HepG2 (cell line): ENCODE data around the gene SRSF1. TPM values are rescaled to one million over a fixed set of nuclear protein-coding genes. Genes with fewer than 3 reads are reported as not detected.

Source experiments
- ERF ChIP-seq: IDR thresholded peaks from 2 replicates; pipeline ENCODE4 v1.6.1; 2018; ENCODE audit warnings: missing biosample characterization, missing genetic modification reagents
- FOXA1 ChIP-seq, 2 experiments: fragments of 450-650 bp in 1 of 2; sonication (generic) in 1 of 2; formaldehyde crosslinking in 1 of 2; IDR thresholded peaks; 2 replicates each; pipeline versions ENCODE4 v1.4.0 to v1.6.1; 2016 to 2020; ENCODE audit warnings: missing genetic modification reagents in 1 of 2
- GLMP ChIP-seq: sonication (generic); formaldehyde crosslinking; IDR thresholded peaks from 2 replicates; pipeline ENCODE4 v1.9.0; 2021; ENCODE audit warnings: missing genetic modification reagents, mild to moderate bottlenecking, borderline replicate concordance
- HNRNPUL1 ChIP-seq: fragments of 200-400 bp; formaldehyde crosslinking; IDR thresholded peaks from 2 replicates; pipeline ENCODE4 v1.6.1; 2017; ENCODE audit warnings: low read depth, mild to moderate bottlenecking, low read length, moderate library complexity
- KAT7 ChIP-seq: IDR thresholded peaks from 2 replicates; pipeline ENCODE4 v1.6.1; 2018; ENCODE audit warnings: borderline replicate concordance, missing compliant biosample characterization
- PRMT3 ChIP-seq: sonication (generic); formaldehyde crosslinking; IDR thresholded peaks from 2 replicates; pipeline ENCODE4 v1.8.1; 2022; ENCODE audit warnings: low read depth, mild to moderate bottlenecking, moderate library complexity, missing genetic modification reagents, borderline replicate concordance
- ZFP41 ChIP-seq: sonication (generic); formaldehyde crosslinking; IDR thresholded peaks from 2 replicates; pipeline ENCODE4 v1.4.0; 2020; ENCODE audit warnings: mild to moderate bottlenecking, missing genetic modification reagents, borderline replicate concordance
- ZNF230 ChIP-seq: sonication (generic); formaldehyde crosslinking; IDR thresholded peaks from 2 replicates; pipeline ENCODE4 v1.4.0; 2020; ENCODE audit warnings: mild to moderate bottlenecking, missing genetic modification reagents
- ZNF232 ChIP-seq: sonication (generic); formaldehyde crosslinking; IDR thresholded peaks from 2 replicates; pipeline ENCODE4 v1.4.0; 2020; ENCODE audit warnings: missing genetic modification reagents, borderline replicate concordance
- ZNF3 ChIP-seq: IDR thresholded peaks from 2 replicates; pipeline ENCODE4 v1.7.0; 2017; ENCODE audit warnings: inconsistent platforms
- ZNF672 ChIP-seq: sonication (generic); formaldehyde crosslinking; IDR thresholded peaks from 2 replicates; pipeline ENCODE4 v1.8.1; 2022; ENCODE audit warnings: missing genetic modification reagents
- ZNF678 ChIP-seq: sonication (generic); formaldehyde crosslinking; IDR thresholded peaks from 2 replicates; pipeline ENCODE4 v1.4.0; 2020; ENCODE audit warnings: mild to moderate bottlenecking, missing genetic modification reagents
- ZNF687 ChIP-seq: sonication (generic); formaldehyde crosslinking; IDR thresholded peaks from 2 replicates; pipeline ENCODE4 v1.5.1; 2020; ENCODE audit warnings: mild to moderate bottlenecking, missing genetic modification reagents, moderate library complexity
- ZNF713 ChIP-seq: sonication (generic); formaldehyde crosslinking; IDR thresholded peaks from 2 replicates; pipeline ENCODE4 v1.4.0; 2020; ENCODE audit warnings: mild to moderate bottlenecking, missing genetic modification reagents
- ZNF790 ChIP-seq: sonication (generic); formaldehyde crosslinking; IDR thresholded peaks from 2 replicates; pipeline ENCODE4 v1.8.0; 2022; ENCODE audit warnings: missing genetic modification reagents, mild to moderate bottlenecking, borderline replicate concordance
- ZNF879 ChIP-seq: sonication (generic); formaldehyde crosslinking; IDR thresholded peaks from 2 replicates; pipeline ENCODE4 v1.8.1; 2023; ENCODE audit warnings: missing genetic modification reagents
- ZUFSP ChIP-seq: sonication (generic); formaldehyde crosslinking; IDR thresholded peaks from 2 replicates; pipeline ENCODE4 v1.9.0; 2021; ENCODE audit warnings: missing genetic modification reagents, mild to moderate bottlenecking, borderline replicate concordance
- polyA plus RNA-seq, 8 experiments: library from polyadenylated mRNA; depleted of rRNA in 3 of 8; stranded (reverse) in 7 of 8; unstranded in 1 of 8; fragments of >200 nt; fragmentation: Illumina TruSeq in 4 of 8; extraction: Trizol in 4 of 8; gene quantifications; 2 replicates each; pipeline versions ENCODE4 v1.2.1 to v1.2.3, GENCODE V29; 2011 to 2016; ENCODE audit warnings: low read depth in 4 of 8, missing spikeins in 1 of 8, mixed read lengths in 1 of 8; ENCODE audit not compliant: insufficient read depth in 1 of 8
- total RNA-seq, 5 experiments: library from RNA; depleted of rRNA; stranded (reverse); fragments of >200 nt; fragmentation: Illumina TruSeq; extraction: Trizol; gene quantifications; 2 replicates each; pipeline ENCODE4 v1.2.3, GENCODE V29; 2016; ENCODE audit warnings: low read depth in 1 of 5
- TF ChIP-seq, protein P1 (sequence below): sonication (generic); formaldehyde crosslinking; IDR thresholded peaks from 2 replicates; pipeline ENCODE4 v1.8.1; 2022; ENCODE audit warnings: mild to moderate bottlenecking, missing genetic modification reagents
- TF ChIP-seq, protein P2 (sequence below): sonication (generic); formaldehyde crosslinking; IDR thresholded peaks from 2 replicates; pipeline ENCODE4 v1.4.0; 2020; ENCODE audit warnings: missing genetic modification reagents

Gene SRSF1
- total and polyA plus RNA-seq, 2 of the 13 experiments (the other 11 are each of a cell fraction or from before 2014, with no cell fraction given), result 142 to 445 TPM

DNA sequence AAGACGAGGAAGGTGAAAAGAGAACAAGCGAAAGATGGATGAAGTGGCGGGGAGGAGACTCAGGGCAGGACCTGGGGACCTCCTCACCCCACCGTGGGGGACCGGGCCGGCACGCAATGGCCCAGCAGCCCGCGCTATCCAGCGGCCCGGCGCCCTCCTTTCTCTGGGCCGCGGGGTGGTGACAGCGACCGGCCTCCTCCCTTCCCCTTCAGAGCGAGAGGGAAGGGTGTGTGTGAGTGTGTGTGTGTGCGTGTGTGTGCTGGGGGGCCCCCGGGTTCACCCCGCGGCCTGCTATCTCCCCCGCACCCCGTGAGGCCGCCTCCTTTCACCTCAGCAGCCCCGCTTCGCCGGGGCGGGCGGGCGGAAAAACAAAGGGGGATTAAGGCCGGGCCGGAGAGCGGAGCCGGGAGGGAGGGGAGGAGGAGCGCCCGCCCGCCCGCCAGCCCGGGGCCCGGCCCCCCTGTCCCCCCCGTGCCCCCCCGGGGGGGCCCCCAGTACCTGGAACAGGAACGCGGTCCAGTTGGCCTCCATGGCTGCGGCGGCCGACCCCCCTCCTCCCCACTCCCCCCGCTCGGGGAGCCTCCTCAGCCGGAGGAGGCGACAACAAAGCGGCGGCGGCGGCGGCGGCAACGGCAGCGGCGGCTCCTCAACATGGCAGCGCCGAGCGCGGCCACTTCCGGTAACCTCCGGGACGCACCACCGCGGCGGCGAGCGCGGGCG is 19.3 kb downstream of the SRSF1 start, which contains the start of gene VEZF1 (continued):
- TF ChIP-seq, protein P1, sequence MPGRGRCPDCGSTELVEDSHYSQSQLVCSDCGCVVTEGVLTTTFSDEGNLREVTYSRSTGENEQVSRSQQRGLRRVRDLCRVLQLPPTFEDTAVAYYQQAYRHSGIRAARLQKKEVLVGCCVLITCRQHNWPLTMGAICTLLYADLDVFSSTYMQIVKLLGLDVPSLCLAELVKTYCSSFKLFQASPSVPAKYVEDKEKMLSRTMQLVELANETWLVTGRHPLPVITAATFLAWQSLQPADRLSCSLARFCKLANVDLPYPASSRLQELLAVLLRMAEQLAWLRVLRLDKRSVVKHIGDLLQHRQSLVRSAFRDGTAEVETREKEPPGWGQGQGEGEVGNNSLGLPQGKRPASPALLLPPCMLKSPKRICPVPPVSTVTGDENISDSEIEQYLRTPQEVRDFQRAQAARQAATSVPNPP (CRISPR knock-in tag), result no peak
- TF ChIP-seq ZNF678 (CRISPR knock-in tag), result no peak
- no peak for TF ChIP-seq ZNF230 (CRISPR knock-in tag)
- TF ChIP-seq, protein P2, sequence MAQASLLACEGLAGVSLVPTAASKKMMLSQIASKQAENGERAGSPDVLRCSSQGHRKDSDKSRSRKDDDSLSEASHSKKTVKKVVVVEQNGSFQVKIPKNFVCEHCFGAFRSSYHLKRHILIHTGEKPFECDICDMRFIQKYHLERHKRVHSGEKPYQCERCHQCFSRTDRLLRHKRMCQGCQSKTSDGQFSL (CRISPR knock-in tag), result peak; percentile 35; the same call in 1 of the 2 replicates
- peak; percentile 44; the same call in 1 of the 2 replicates for TF ChIP-seq ZNF790 (CRISPR knock-in tag)
- peak; percentile 67 for TF ChIP-seq ZNF687
- TF ChIP-seq GLMP (CRISPR knock-in tag), result no peak
- no peak for TF ChIP-seq ZNF3 (CRISPR knock-in tag)
- TF ChIP-seq ZUFSP, result no peak
- no peak for TF ChIP-seq ZNF672 (CRISPR knock-in tag)
- peak; percentile 69; the same call in 1 of the 2 replicates for TF ChIP-seq KAT7 (CRISPR knock-in tag)
- no peak for TF ChIP-seq ZNF879 (CRISPR knock-in tag)
- TF ChIP-seq FOXA1 (IDR thresholded peaks at IDR 0.05), result no peak
- peak; percentile 6; the same call in 1 of the 2 replicates for TF ChIP-seq FOXA1 (CRISPR knock-in tag; IDR thresholded peaks at IDR 0.05)
- peak; percentile 55; the same call in 1 of the 2 replicates for TF ChIP-seq ERF
- no peak for TF ChIP-seq HNRNPUL1
- TF ChIP-seq ZFP41, result no peak; the same call in 1 of the 2 replicates
- TF ChIP-seq PRMT3 (CRISPR knock-in tag), result no peak
- TF ChIP-seq ZNF232 (CRISPR knock-in tag), result peak; percentile 71; the same call in 1 of the 2 replicates
- TF ChIP-seq ZNF713 (CRISPR knock-in tag), result no peak
